Adrenal gland (tissue), 12 donors: ENCODE results near the gene GUCA1A. TPM values are rescaled to one million over a fixed set of nuclear protein-coding genes. Genes with fewer than 3 reads are reported as not detected.

Experiments
- DNase-seq, 7 donors: peaks; one replicate each; pipeline ENCODE4 v3.0.0-alpha.2; 2019 to 2020
- H3K27ac ChIP-seq, 5 donors: fragments of 200-600 bp; sonication (generic) in 4 of 5; 1 replicate in 3 of 5; 2 replicates in 2 of 5; pipeline versions ENCODE4 v1.5.1 to v1.8.0; 2016 to 2020; ENCODE audit warnings: mild to moderate bottlenecking in 1 of 5
- H3K27me3 ChIP-seq: fragments of 200-600 bp; 2 replicates; pipeline ENCODE4 v1.8.0; 2021
- H3K36me3 ChIP-seq, 2 donors: fragments of 200-600 bp; replicated peaks in 1 of 2; 1 replicate in 1 of 2; 2 replicates in 1 of 2; pipeline versions ENCODE4 v1.5.1 to v1.8.0; 2018 to 2022
- H3K4me1 ChIP-seq, 2 donors: fragments of 200-600 bp; replicated peaks in 1 of 2; 1 replicate in 1 of 2; 2 replicates in 1 of 2; pipeline versions ENCODE4 v1.5.1 to v1.8.0; 2018 to 2021
- H3K4me3 ChIP-seq, 4 donors: fragments of 200-600 bp; sonication (generic) in 3 of 4; one replicate each; pipeline ENCODE4 v1.5.1; 2016 to 2018
- H3K9me3 ChIP-seq, 3 donors: fragments of 200-600 bp; sonication (generic) in 1 of 3; replicated peaks in 1 of 3; 1 replicate in 2 of 3; 2 replicates in 1 of 3; pipeline versions ENCODE4 v1.5.1 to v1.8.0; 2016 to 2021
- POLR2A ChIP-seq, 2 donors: fragments of 450-650 bp; IDR thresholded peaks; one replicate each; pipeline ENCODE4 v1.6.1; 2017; ENCODE audit warnings: antibody characterized with exemption in 2 of 2, mild to moderate bottlenecking in 2 of 2, moderate library complexity in 1 of 2
- WGBS, 4 donors: extraction: QIAGEN DNeasy Blood & Tissue Kit in 2 of 4; methylation state at CpG; one replicate each; pipeline versions ENCODE4 v1.1.5 to v1.1.7; 2013 to 2017; 5-methylcytosine and 5-hydroxymethylcytosine counted together
- intact Hi-C, 2 donors: fragments of 100-400 bp; cut with DNase I; formaldehyde crosslinking; loops; one replicate each; pipeline versions ENCODE4 v1.14.1 to v1.15.0; 2022 to 2023
- polyA plus RNA-seq, 3 donors: library from polyadenylated mRNA; stranded (reverse); fragments of 200-250 nt in 2 of 3; fragments of 350-450 nt in 1 of 3; fragmentation: Illumina TruSeq in 1 of 3; extraction: RNeasy Lipid Tissue Mini Kit (QIAGEN cat#74804) in 1 of 3; gene quantifications; one replicate each; pipeline ENCODE4 v1.2.3, GENCODE V29; 2013 to 2014
- total RNA-seq, 9 donors: library from RNA; depleted of rRNA in 4 of 9; stranded (reverse); fragments of >200 nt in 4 of 9; fragments of 120-200 nt in 1 of 9; fragmentation: NEBNext Ultra II Directional in 1 of 9; extraction: Animal tissue kit (Norgen Biotek cat#: 25700) in 1 of 9; gene quantifications; one replicate each; pipeline versions ENCODE4 v1.1.0 to v1.2.4, GENCODE V29; 2013 to 2023
- TF ChIP-seq, protein P1 (sequence below), 6 experiments: fragments of 450-650 bp in 4 of 6; fragments of 200-600 bp in 2 of 6; sonication (generic) in 1 of 6; IDR thresholded peaks; 1 replicate in 5 of 6; 2 replicates in 1 of 6; pipeline versions ENCODE4 v1.5.1 to v1.8.0; 2016 to 2021; ENCODE audit warnings: antibody characterized with exemption in 6 of 6, mild to moderate bottlenecking in 2 of 6, moderate library complexity in 1 of 6
- donor health status: healthy with polysubstance abuse.
- donor health status: Bipolar disorder and iron deficiency.
- donor health status: DM: yes; HTN: yes; CAD: no.
- donor health status: DM: no; HTN: no; CAD: no.
- donor health status: DM: no; HTN: no; CAD: no.
- donor health status: DM: yes; HTN: yes; CAD: no.

GUCA1A gene
- total and polyA plus RNA-seq, 12 donors, result 0.17 TPM; not detected in 11

DNA sequence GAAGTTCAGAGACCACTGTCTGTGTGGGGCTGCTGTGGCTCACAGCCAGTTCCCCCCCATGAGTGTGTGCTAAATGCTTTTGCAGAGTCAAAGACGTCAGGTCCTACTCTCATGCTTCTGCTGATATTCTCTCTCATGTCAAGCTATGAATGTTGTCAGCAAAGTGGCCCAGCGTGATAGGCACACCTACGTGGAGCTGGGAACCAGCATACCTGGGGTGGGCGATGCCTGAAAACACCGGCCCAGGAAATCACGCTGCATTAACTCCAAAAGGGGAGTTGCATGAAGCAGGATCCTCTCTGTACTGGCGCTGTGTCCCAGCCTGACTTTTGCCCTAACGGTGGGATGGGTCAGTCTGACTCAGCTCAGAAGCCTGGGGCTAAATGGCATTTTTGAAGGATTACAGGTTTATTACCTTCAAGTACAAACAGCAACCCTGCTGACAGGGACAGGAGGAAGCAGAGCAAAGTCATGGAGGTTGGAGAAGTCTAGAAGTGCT lies 53.5 kb downstream of the GUCA1A start:
- Histone ChIP-seq H3K9me3 (no peaks in the 10 kb centered on the region), H3K27ac (peak overlapping the region in 3 of 5 donors; percentile 27 to 75 (median 67)), H3K27me3 (no peaks in the 10 kb centered on the region), H3K4me3 (no peak overlapping the region), H3K4me1 (peaks cover 0 to 21% of the 10 kb centered on the region in 2 donors), H3K36me3 (peaks cover 0 to 9% of the 10 kb centered on the region in 2 donors)
- peak in 1 of 7 donors; percentile 29 for DNase-seq
- intact Hi-C loops, result no loop called here
- WGBS, 4 donors, result 65 to 76% (median 65%) methylated on average over 8 of the region's 8 CpGs
- TF ChIP-seq, protein P1, sequence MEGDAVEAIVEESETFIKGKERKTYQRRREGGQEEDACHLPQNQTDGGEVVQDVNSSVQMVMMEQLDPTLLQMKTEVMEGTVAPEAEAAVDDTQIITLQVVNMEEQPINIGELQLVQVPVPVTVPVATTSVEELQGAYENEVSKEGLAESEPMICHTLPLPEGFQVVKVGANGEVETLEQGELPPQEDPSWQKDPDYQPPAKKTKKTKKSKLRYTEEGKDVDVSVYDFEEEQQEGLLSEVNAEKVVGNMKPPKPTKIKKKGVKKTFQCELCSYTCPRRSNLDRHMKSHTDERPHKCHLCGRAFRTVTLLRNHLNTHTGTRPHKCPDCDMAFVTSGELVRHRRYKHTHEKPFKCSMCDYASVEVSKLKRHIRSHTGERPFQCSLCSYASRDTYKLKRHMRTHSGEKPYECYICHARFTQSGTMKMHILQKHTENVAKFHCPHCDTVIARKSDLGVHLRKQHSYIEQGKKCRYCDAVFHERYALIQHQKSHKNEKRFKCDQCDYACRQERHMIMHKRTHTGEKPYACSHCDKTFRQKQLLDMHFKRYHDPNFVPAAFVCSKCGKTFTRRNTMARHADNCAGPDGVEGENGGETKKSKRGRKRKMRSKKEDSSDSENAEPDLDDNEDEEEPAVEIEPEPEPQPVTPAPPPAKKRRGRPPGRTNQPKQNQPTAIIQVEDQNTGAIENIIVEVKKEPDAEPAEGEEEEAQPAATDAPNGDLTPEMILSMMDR (IDR thresholded peaks at IDR 0.05), result no peak
- TF ChIP-seq POLR2A (IDR thresholded peaks at IDR 0.05), result no peak

DNA sequence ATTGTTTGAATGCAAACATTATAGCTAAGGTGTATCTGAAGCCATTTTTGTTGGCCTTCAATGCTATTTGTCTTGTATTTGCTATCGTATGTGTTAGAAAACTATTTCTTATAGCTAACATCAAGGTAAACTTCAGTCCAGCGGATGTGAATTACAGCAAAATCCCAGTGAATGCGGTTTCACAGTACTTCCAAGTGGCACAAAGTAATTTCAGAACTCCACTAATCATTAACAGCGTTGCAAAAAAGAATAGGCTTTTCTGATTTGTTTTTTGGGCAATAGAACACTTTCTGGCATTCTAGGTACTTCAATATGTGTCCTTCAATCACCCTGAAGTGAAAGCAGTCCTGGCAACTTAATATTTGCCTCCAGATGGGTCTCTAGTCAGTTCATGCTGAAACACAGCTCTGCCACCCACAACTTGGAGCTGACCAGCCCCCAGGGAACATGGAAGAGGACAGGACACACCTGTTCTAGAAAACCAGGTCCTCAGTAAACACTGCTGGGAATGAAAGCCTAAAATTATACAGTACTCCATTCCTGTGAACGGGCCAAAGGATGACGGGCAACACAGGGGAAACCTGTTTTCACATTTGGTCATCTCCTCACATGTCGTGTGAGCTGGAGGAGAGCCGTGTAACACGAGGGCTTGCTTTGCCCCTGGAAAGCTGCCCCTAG lies 54.1 kb downstream of the GUCA1A start:
- H3K9me3 ChIP-seq, result no peaks in the 10 kb centered on the region
- H3K4me3 ChIP-seq, result no peak overlapping the region
- H3K4me1 ChIP-seq, result peaks cover 0 to 21% of the 10 kb centered on the region in 2 donors
- TF ChIP-seq, protein P1 (IDR thresholded peaks at IDR 0.05), result no peak
- TF ChIP-seq POLR2A (IDR thresholded peaks at IDR 0.05), result no peak
- no peak for DNase-seq
- H3K27me3 ChIP-seq, result no peaks in the 10 kb centered on the region
- 88 to 94% (median 90%) methylated on average over 9 of the region's 9 CpGs for WGBS, 4 donors
- peaks cover 0 to 9% of the 10 kb centered on the region in 2 donors for H3K36me3 ChIP-seq
- H3K27ac ChIP-seq, result peak overlapping the region in 2 of 5 donors; percentile 67 to 75
- intact Hi-C loops, result no loop called here

DNA sequence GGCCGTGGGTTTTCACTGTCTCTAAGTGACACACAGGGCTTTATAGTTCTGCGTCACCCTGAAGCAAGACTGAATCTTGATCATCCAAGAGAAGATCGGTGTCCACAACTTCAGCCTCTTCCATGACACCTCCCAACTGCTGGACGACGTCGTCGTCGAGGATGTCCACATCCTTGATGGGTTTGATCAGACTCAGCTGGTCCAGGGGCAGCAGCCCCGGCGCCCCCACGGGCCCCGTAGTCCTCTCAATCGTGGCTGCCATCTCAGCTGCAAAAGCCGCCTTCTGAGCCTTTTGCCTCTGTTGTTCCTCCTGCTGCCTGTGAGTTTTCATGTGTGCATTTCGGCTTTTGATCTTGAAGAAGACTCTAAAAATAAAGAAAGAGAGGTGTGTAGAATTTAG lies 55.1 kb downstream of the GUCA1A start:
- no peak overlapping the region for H3K27ac ChIP-seq
- no peak overlapping the region for H3K4me3 ChIP-seq
- no peak for DNase-seq
- peaks cover 0 to 21% of the 10 kb centered on the region in 2 donors for H3K4me1 ChIP-seq
- TF ChIP-seq, protein P1 (IDR thresholded peaks at IDR 0.05), result no peak
- TF ChIP-seq POLR2A (IDR thresholded peaks at IDR 0.05), result no peak
- no peaks in the 10 kb centered on the region for H3K27me3 ChIP-seq
- H3K36me3 ChIP-seq, result peaks cover 0 to 9% of the 10 kb centered on the region in 2 donors
- WGBS, 4 donors, result 86 to 96% (median 93%) methylated on average over 15 of the region's 15 CpGs
- intact Hi-C loops, result no loop called here
- H3K9me3 ChIP-seq, result no peaks in the 10 kb centered on the region

Other genes with a start within 250 kb of the GUCA1A start
- 100 to 1,000 TPM in 8 of 9 donors, 10 to 100 TPM in 1; 85.9 to 309 (median 166) TPM for gene CCND3, start 231.6 kb upstream of the GUCA1A start, total RNA-seq
- gene CCND3, start 231.6 kb upstream of the GUCA1A start, polyA plus RNA-seq, result 100 to 1,000 TPM in 2 of 3 donors, 10 to 100 TPM in 1; 86.3 to 163 (median 135) TPM
- 10 to 100 TPM; 16.4 to 83.7 (median 30.2) TPM for gene TAF8, start 122.8 kb upstream of the GUCA1A start, total RNA-seq
- 10 to 100 TPM; 10.1 to 12.7 (median 12.5) TPM for gene TAF8, start 122.8 kb upstream of the GUCA1A start, polyA plus RNA-seq
- 1 to 10 TPM in 6 of 9 donors, under 1 TPM in 3; 0.09 to 4.7 (median 1.7) TPM for gene C6orf132, start 30.7 kb upstream of the GUCA1A start, total RNA-seq
- gene C6orf132, start 30.7 kb upstream of the GUCA1A start, polyA plus RNA-seq, result 1 to 10 TPM in 2 of 3 donors, under 1 TPM in 1; 0.49 to 1.4 (median 1.4) TPM
- gene GUCA1B, start 21.6 kb downstream of the GUCA1A start, total RNA-seq, result 1 to 10 TPM in 7 of 9 donors, under 1 TPM in 2; 0.47 to 3.0 (median 1.7) TPM
- 1 to 10 TPM in 1 of 3 donors, under 1 TPM in 2; 0.34 to 1.5 (median 0.40) TPM for gene GUCA1B, start 21.6 kb downstream of the GUCA1A start, polyA plus RNA-seq
- 10 to 100 TPM; 25.5 to 43.2 (median 34.3) TPM for gene MRPS10, start 44.5 kb downstream of the GUCA1A start, total RNA-seq
- gene MRPS10, start 44.5 kb downstream of the GUCA1A start, polyA plus RNA-seq, result 10 to 100 TPM; 14.7 to 67.4 (median 15.2) TPM